ENCODE data around the gene CIT. TPM values are rescaled to one million over a fixed set of nuclear protein-coding genes. Genes with fewer than 3 reads are reported as not detected.

Gene CIT
- total RNA-seq (ENCODE audit: low replicate concordance), result 65.7 and 98.5 TPM in 2 replicates

- Histone ChIP-seq H4K20me1 (ENCODE audit: low read depth) (peaks cover 9% of the 10 kb centered on the region), H3K4me3 (peak within 1 kb of the TSS; percentile 77), H3K4me1 (peaks cover 11% of the 10 kb centered on the region), H2AFZ (replicated peaks) (peak within 1 kb of the TSS; percentile 95), H3K36me3 (peaks cover 8% of the 10 kb centered on the region), H3K9me3 (ENCODE audit: low read depth) (no peaks in the 10 kb centered on the region), H3K27ac (no peak within 1 kb of the TSS), H3F3A (ENCODE audit: low read depth) (peaks cover 6% of the 10 kb centered on the region), H3K9ac (peak within 1 kb of the TSS; percentile 44), H3K4me2 (peak within 1 kb of the TSS; percentile 97), H3K27me3 (no peaks in the 10 kb centered on the region), H3K79me2 (ENCODE audit: low read depth) (peaks cover 30% of the 10 kb centered on the region)
- TF ChIP-seq CTCF (IDR thresholded peaks at IDR 0.05) (no peak), EZH2 (IDR thresholded peaks at IDR 0.05) (no peak), EZH2phosphoT487 (IDR thresholded peaks at IDR 0.05) (no peak)
- H3K4me3 Mint-ChIP-seq, result peak within 1 kb of the TSS; percentile 97
- H3K27ac Mint-ChIP-seq, result peak within 1 kb of the TSS; percentile 85
- peaks cover 4% of the 10 kb centered on the region for H3K36me3 Mint-ChIP-seq
- DNase-seq (ENCODE audit: low spot score), result peak; percentile 98
- peaks cover 15% of the 10 kb centered on the region for H3K4me1 Mint-ChIP-seq
- H3K27me3 Mint-ChIP-seq (ENCODE audit: insufficient read depth, low read depth), result no peaks in the 10 kb centered on the region
- no peaks in the 10 kb centered on the region for H3K9me3 Mint-ChIP-seq
Measured at GRCh38 chr12:119876761-119877638, at the start of gene CIT. Gene CIT (minus strand): TSS chr12:119877320. CDS start chr12:119876168, 1,152 bp downstream.

GRCh38 chr12:119925269-119925668 is 48.1 kb upstream of the CIT start:
- Histone ChIP-seq H2AFZ (replicated peaks) (no peak overlapping the region), H3K9ac (no peak overlapping the region), H3K4me1 (no peaks in the 10 kb centered on the region), H3K9me3 (ENCODE audit: low read depth) (no peaks in the 10 kb centered on the region), H3K36me3 (no peaks in the 10 kb centered on the region), H3K4me3 (no peak overlapping the region), H3K27ac (no peak overlapping the region), H3F3A (ENCODE audit: low read depth) (no peaks in the 10 kb centered on the region), H3K27me3 (no peaks in the 10 kb centered on the region), H3K79me2 (ENCODE audit: low read depth) (no peaks in the 10 kb centered on the region), H3K4me2 (no peak overlapping the region), H4K20me1 (ENCODE audit: low read depth) (no peaks in the 10 kb centered on the region)
- TF ChIP-seq EZH2phosphoT487 (IDR thresholded peaks at IDR 0.05) (no peak), CTCF (IDR thresholded peaks at IDR 0.05) (no peak), EZH2 (IDR thresholded peaks at IDR 0.05) (no peak)
- Mint-ChIP-seq H3K4me1 (no peaks in the 10 kb centered on the region), H3K27me3 (ENCODE audit: insufficient read depth, low read depth) (peaks cover 6% of the 10 kb centered on the region), H3K36me3 (no peaks in the 10 kb centered on the region), H3K9me3 (peaks cover under 1% of the 10 kb centered on the region), H3K4me3 (no peak overlapping the region), H3K27ac (no peak overlapping the region)
- no peak for DNase-seq (ENCODE audit: low spot score)

GRCh38 chr12:119920064-119920463 is 42.9 kb upstream of the CIT start:
- Histone ChIP-seq H3K4me2 (no peak overlapping the region), H3K79me2 (ENCODE audit: low read depth) (no peaks in the 10 kb centered on the region), H3K4me1 (no peaks in the 10 kb centered on the region), H2AFZ (replicated peaks) (no peak overlapping the region), H3F3A (ENCODE audit: low read depth) (no peaks in the 10 kb centered on the region), H3K9me3 (ENCODE audit: low read depth) (no peaks in the 10 kb centered on the region), H3K36me3 (no peaks in the 10 kb centered on the region), H3K27me3 (no peaks in the 10 kb centered on the region), H4K20me1 (ENCODE audit: low read depth) (no peaks in the 10 kb centered on the region), H3K27ac (no peak overlapping the region), H3K9ac (no peak overlapping the region), H3K4me3 (no peak overlapping the region)
- no peak for TF ChIP-seq EZH2phosphoT487 (IDR thresholded peaks at IDR 0.05)
- TF ChIP-seq EZH2 (IDR thresholded peaks at IDR 0.05), result no peak
- TF ChIP-seq CTCF (IDR thresholded peaks at IDR 0.05), result no peak
- H3K9me3 Mint-ChIP-seq, result peaks cover 3% of the 10 kb centered on the region
- no peaks in the 10 kb centered on the region for H3K36me3 Mint-ChIP-seq
- no peak overlapping the region for H3K27ac Mint-ChIP-seq
- DNase-seq (ENCODE audit: low spot score), result no peak
- peaks cover 10% of the 10 kb centered on the region for H3K27me3 Mint-ChIP-seq (ENCODE audit: insufficient read depth, low read depth)
- no peaks in the 10 kb centered on the region for H3K4me1 Mint-ChIP-seq
- H3K4me3 Mint-ChIP-seq, result no peak overlapping the region

Data from neural progenitor cell (in vitro differentiated cells).